Endothelial cell of umbilical vein (primary cell): ENCODE results near the gene UST. TPM values are rescaled to one million over a fixed set of nuclear protein-coding genes. Genes with fewer than 3 reads are reported as not detected.

ENCODE experiments used
- BruUV-seq: library from RNA; stranded (reverse); fragments of 400-500 nt; replicated peaks from 2 replicates; lab custom pipeline; 2021; lab: Mats Ljungman, UMichigan
- CTCF ChIA-PET: fragments of 300-600, 350-600 bp; sonication (Branson Sonifier 250); formaldehyde crosslinking; loops from one replicate; lab custom pipeline; 2021; ENCODE audit warnings: antibody characterized with exemption, inconsistent platforms; lab: Charles Lee
- POLR2A ChIA-PET: fragments of 300-600, 350-600 bp; sonication (Branson Sonifier 250); formaldehyde crosslinking; loops from one replicate; lab custom pipeline; 2021; ENCODE audit warnings: antibody characterized with exemption, inconsistent platforms; lab: Charles Lee
- DNase-seq: peaks from one replicate; pipeline ENCODE4 v3.0.0-alpha.2; 2011; ENCODE audit warnings: low read depth, low spot score
- FAIRE-seq: peaks from 2 replicates; lab custom pipeline; 2011; peaks lifted over from hg19 to GRCh38; lab: Jason Lieb, UNC
- H2AFZ ChIP-seq: 2 replicates; pipeline ENCODE4 v1.6.0; 2012; ENCODE audit warnings: low read depth, low read length, control low read depth, inconsistent platforms
- H3K27ac ChIP-seq: 2 replicates; pipeline ENCODE4 v1.5.1; 2011; ENCODE audit warnings: low read depth, mild to moderate bottlenecking, control low read depth, low read length, moderate library complexity; ENCODE audit not compliant: insufficient read depth
- H3K27me3 ChIP-seq, 2 experiments: 2 replicates each; pipeline versions ENCODE4 v1.6.0 to v1.6.1; 2011; ENCODE audit warnings: low read length in 2 of 2, mixed read lengths in 1 of 2; ENCODE audit not compliant: control insufficient read depth in 2 of 2, insufficient read depth in 2 of 2
- H3K36me3 ChIP-seq, 2 experiments: 2 replicates in 1 of 2; 3 replicates in 1 of 2; pipeline ENCODE4 v1.5.1; 2011; ENCODE audit warnings: low read length in 2 of 2, mild to moderate bottlenecking in 1 of 2, moderate library complexity in 1 of 2; ENCODE audit not compliant: control insufficient read depth in 2 of 2, insufficient read depth in 2 of 2; ENCODE audit errors: extremely low read depth in 1 of 2
- H3K4me1 ChIP-seq: 3 replicates; pipeline ENCODE4 v1.5.1; 2011; ENCODE audit warnings: mild to moderate bottlenecking, low read length; ENCODE audit not compliant: control insufficient read depth, insufficient read depth; ENCODE audit errors: extremely low read depth
- H3K4me2 ChIP-seq: 2 replicates; pipeline ENCODE4 v1.6.1; 2011; ENCODE audit warnings: low read length, control low read depth, mixed read lengths; ENCODE audit not compliant: insufficient read depth
- H3K4me3 ChIP-seq, 3 experiments: fragments of 200-600 bp in 1 of 3; sonication (generic), shearing (Covaris generic) in 1 of 3; replicated peaks in 1 of 3; 2 replicates each; pipeline ENCODE4 v1.5.1; 2011 to 2016; ENCODE audit warnings: control low read depth in 3 of 3, low read length in 3 of 3, mild to moderate bottlenecking in 2 of 3, inconsistent platforms in 1 of 3, low read depth in 1 of 3, moderate library complexity in 1 of 3; ENCODE audit not compliant: insufficient read depth in 1 of 3
- H3K79me2 ChIP-seq: 2 replicates; pipeline ENCODE4 v1.6.0; 2012; ENCODE audit warnings: low read length, inconsistent platforms; ENCODE audit not compliant: control insufficient read depth, insufficient read depth
- H3K9ac ChIP-seq: replicated peaks from 2 replicates; pipeline ENCODE3; 2011; ENCODE audit warnings: low read length, control low read depth; ENCODE audit not compliant: insufficient read depth; ENCODE audit errors: extremely low read depth
- H3K9me1 ChIP-seq: replicated peaks from 3 replicates; pipeline ENCODE4 v1.6.0; 2011; ENCODE audit warnings: mild to moderate bottlenecking, low read length; ENCODE audit not compliant: control insufficient read depth, insufficient read depth; ENCODE audit errors: extremely low read depth
- H3K9me3 ChIP-seq: replicated peaks from 2 replicates; pipeline ENCODE4 v1.5.1; 2012; ENCODE audit warnings: low read length, inconsistent platforms; ENCODE audit not compliant: control insufficient read depth, insufficient read depth
- H4K20me1 ChIP-seq: replicated peaks from 2 replicates; pipeline ENCODE3; 2011; ENCODE audit warnings: mild to moderate bottlenecking, low read length; ENCODE audit not compliant: control insufficient read depth, insufficient read depth; ENCODE audit errors: extremely low read depth
- CTCF ChIP-seq, 2 donors: IDR thresholded peaks; 1 replicate in 1 of 2; 2 replicates in 1 of 2; pipeline ENCODE4 v1.5.1; 2011; ENCODE audit warnings: low read length in 2 of 2, mild to moderate bottlenecking in 2 of 2, moderate library complexity in 2 of 2, control low read depth in 1 of 2, inconsistent platforms in 1 of 2, low read depth in 1 of 2; ENCODE audit not compliant: insufficient read depth in 1 of 2; ENCODE audit errors: extremely low read depth in 1 of 2
- EZH2 ChIP-seq: IDR thresholded peaks from 2 replicates; pipeline ENCODE4 v1.6.1; 2012; ENCODE audit warnings: borderline replicate concordance, low read depth, mild to moderate bottlenecking, moderate library complexity, low read length, inconsistent platforms; ENCODE audit not compliant: severe bottlenecking
- FOS ChIP-seq: IDR thresholded peaks from 2 replicates; pipeline ENCODE4 v1.6.1; 2011; ENCODE audit warnings: mild to moderate bottlenecking, low read length, moderate library complexity, borderline replicate concordance; ENCODE audit not compliant: insufficient read depth
- GATA2 ChIP-seq: IDR thresholded peaks from 2 replicates; pipeline ENCODE4 v1.7.0; 2011; ENCODE audit warnings: low read depth, mild to moderate bottlenecking, moderate library complexity, mixed read lengths, low read length; ENCODE audit not compliant: insufficient read length, insufficient read depth
- JUN ChIP-seq: IDR thresholded peaks from 2 replicates; pipeline ENCODE4 v1.6.1; 2011; ENCODE audit warnings: borderline replicate concordance, low read depth; ENCODE audit not compliant: insufficient read length, insufficient read depth
- MAX ChIP-seq: IDR thresholded peaks from 2 replicates; pipeline ENCODE4 v1.6.1; 2011; ENCODE audit not compliant: insufficient read depth, insufficient read length
- MYC ChIP-seq: IDR thresholded peaks from one replicate; pipeline ENCODE4 v1.6.1; 2011; ENCODE audit warnings: mild to moderate bottlenecking, low read depth, low read length
- POLR2A ChIP-seq: IDR thresholded peaks from 2 replicates; pipeline ENCODE4 v1.6.1; 2012; ENCODE audit warnings: low read depth, mild to moderate bottlenecking, control low read depth, low read length
- POLR2AphosphoS5 ChIP-seq: IDR thresholded peaks from 2 replicates; pipeline ENCODE4 v1.6.1; 2012; ENCODE audit warnings: low read depth, mild to moderate bottlenecking, control low read depth, low read length, moderate library complexity; ENCODE audit not compliant: insufficient read depth
- dilution Hi-C: fragments of 300-500 bp; cut with MboI; formaldehyde crosslinking; loops from one replicate; pipeline ENCODE4 v1.15.0; 2019; ENCODE audit warnings: low sequenced_read_pairs; ENCODE audit not compliant: extremely low pct_ligation_motif_present
- intact Hi-C: fragments of 100-400 bp; cut with micrococcal nuclease; formaldehyde crosslinking; loops from one replicate; pipeline ENCODE4 v1.10.0; 2022
- polyA plus RNA-seq, 4 experiments: library from polyadenylated mRNA; depleted of rRNA in 3 of 4; stranded (reverse) in 3 of 4; unstranded in 1 of 4; fragments of >200 nt; gene quantifications; 2 replicates each; pipeline versions ENCODE4 v1.2.1 to v1.2.3, GENCODE V29; 2011 to 2012; ENCODE audit warnings: missing spikeins in 1 of 4
- total RNA-seq: library from RNA; stranded (reverse); gene quantifications from 2 replicates; pipeline ENCODE4 v1.2.3, GENCODE V29; 2021

Gene UST
- total and polyA plus RNA-seq, 2 donors (not counting 3 experiments of a cell fraction or from before 2014, with no cell fraction given), result 0.26 to 0.84 TPM

- H3K4me2 ChIP-seq, result no peak overlapping the region
- intact Hi-C loops, result no loop called here
- no TSS peak for BruUV-seq
- H3K79me2 ChIP-seq, result no peaks in the 10 kb centered on the region
- dilution Hi-C loops, result no loop called here
- DNase-seq (no peak), FAIRE-seq (no peak)
- no peak overlapping the region for H2AFZ ChIP-seq
- H3K9me1 ChIP-seq, result no peaks in the 10 kb centered on the region
- CTCF ChIA-PET, result interaction anchor here (0.6 to 1.8 kb wide), 6 partner anchors 10 to 353 kb away, joined by 3 to 9 read pairs (median 4); no protein-coding TSS in a partner anchor
- H3K4me1 ChIP-seq, result no peaks in the 10 kb centered on the region
- POLR2A ChIA-PET, result no interaction called here
- no peak for TF ChIP-seq FOS
- TF ChIP-seq POLR2AphosphoS5, result no peak
- H3K27ac ChIP-seq, result no peak overlapping the region
- H3K27me3 ChIP-seq, result peaks cover 4 to 5% of the 10 kb centered on the region in 2 experiments
- H3K4me3 ChIP-seq, result no peak overlapping the region
- no peak overlapping the region for H3K9ac ChIP-seq
- no peaks in the 10 kb centered on the region for H3K9me3 ChIP-seq
- H4K20me1 ChIP-seq, result no peaks in the 10 kb centered on the region
- H3K36me3 ChIP-seq, result no peaks in the 10 kb centered on the region
Measured at GRCh38 chr6:149078211-149078782, 331.5 kb downstream of the UST start.

- Histone ChIP-seq H3K9ac (no peak overlapping the region), H3K4me1 (no peaks in the 10 kb centered on the region), H3K9me3 (no peaks in the 10 kb centered on the region), H3K27ac (no peak overlapping the region), H3K27me3 (peaks cover 14% of the 10 kb centered on the region in 2 experiments), H3K79me2 (no peaks in the 10 kb centered on the region), H3K4me3 (no peak overlapping the region), H3K36me3 (no peaks in the 10 kb centered on the region), H3K4me2 (no peak overlapping the region), H3K9me1 (no peaks in the 10 kb centered on the region), H4K20me1 (no peaks in the 10 kb centered on the region), H2AFZ (no peak overlapping the region)
- no peak for TF ChIP-seq POLR2AphosphoS5
- TF ChIP-seq FOS, result no peak
- TF ChIP-seq MYC, result no peak
- no peak for TF ChIP-seq JUN
- no peak for TF ChIP-seq POLR2A
- TF ChIP-seq GATA2, result no peak
- no peak for TF ChIP-seq MAX
- TF ChIP-seq CTCF (IDR thresholded peaks at IDR 0.05; ENCODE audit: extremely low read depth in 1 of 2, insufficient read depth in 1 of 2, low read depth in 1 of 2, low read length in 2 of 2), result no peak
- TF ChIP-seq EZH2, result no peak
- BruUV-seq, result no TSS peak
- dilution Hi-C loops, result no loop called here
- DNase-seq, result no peak
- ChIA-PET CTCF (interaction anchor here (1.8 to 2.4 kb wide), 3 partner anchors 51 to 437 kb away, joined by 7 to 36 read pairs (median 15); no protein-coding TSS in a partner anchor), POLR2A (no interaction called here)
- intact Hi-C loops, result no loop called here
- FAIRE-seq, result no peak
Measured at GRCh38 chr6:149079456-149079855, 332.6 kb downstream of the UST start.
